ENCODE data around the gene IGSF3.

The IGSF3 gene

DNA sequence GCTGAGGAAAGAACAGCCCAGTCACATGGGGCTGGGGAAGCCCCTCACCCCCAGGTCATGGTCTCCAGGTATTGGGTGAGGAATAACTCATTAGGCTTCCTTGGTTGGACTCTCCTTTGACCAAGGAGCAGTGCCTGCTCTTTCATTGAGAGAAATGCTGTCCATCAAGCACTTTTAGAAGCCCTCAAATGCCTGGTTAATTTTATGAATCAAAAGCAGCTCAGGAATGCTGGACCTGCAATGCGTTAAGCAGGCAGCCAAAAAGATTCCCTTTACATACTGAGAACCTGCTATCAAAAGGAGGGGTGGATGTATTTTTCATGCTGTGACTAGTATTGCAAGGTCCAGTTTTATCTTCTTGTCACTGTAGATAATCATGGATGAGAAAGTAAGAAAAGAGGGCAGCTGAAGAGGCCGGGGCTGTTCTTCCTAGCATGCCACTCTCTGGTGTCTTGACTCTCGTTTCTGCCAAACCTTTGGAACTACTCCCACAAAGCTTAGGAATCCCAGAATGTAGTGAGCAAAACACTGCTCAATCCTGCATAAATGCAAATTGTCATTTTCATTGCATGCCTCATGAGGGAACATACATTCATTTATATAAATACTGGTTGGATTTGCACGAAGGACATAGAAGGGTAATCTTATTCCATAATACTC lies 94.6 kb downstream of the IGSF3 start:
- no peak for DNase-seq (ENCODE audit: low read depth in 2 of 2)
- no peak overlapping the region for H3K4me3 ChIP-seq (replicated peaks in 1 of 2; ENCODE audit: low read depth in 2 of 2, low read length in 2 of 2)
- TF ChIP-seq, protein P1, sequence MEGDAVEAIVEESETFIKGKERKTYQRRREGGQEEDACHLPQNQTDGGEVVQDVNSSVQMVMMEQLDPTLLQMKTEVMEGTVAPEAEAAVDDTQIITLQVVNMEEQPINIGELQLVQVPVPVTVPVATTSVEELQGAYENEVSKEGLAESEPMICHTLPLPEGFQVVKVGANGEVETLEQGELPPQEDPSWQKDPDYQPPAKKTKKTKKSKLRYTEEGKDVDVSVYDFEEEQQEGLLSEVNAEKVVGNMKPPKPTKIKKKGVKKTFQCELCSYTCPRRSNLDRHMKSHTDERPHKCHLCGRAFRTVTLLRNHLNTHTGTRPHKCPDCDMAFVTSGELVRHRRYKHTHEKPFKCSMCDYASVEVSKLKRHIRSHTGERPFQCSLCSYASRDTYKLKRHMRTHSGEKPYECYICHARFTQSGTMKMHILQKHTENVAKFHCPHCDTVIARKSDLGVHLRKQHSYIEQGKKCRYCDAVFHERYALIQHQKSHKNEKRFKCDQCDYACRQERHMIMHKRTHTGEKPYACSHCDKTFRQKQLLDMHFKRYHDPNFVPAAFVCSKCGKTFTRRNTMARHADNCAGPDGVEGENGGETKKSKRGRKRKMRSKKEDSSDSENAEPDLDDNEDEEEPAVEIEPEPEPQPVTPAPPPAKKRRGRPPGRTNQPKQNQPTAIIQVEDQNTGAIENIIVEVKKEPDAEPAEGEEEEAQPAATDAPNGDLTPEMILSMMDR (IDR thresholded peaks at IDR 0.05; ENCODE audit: low read depth, low read length) = no peak

DNA sequence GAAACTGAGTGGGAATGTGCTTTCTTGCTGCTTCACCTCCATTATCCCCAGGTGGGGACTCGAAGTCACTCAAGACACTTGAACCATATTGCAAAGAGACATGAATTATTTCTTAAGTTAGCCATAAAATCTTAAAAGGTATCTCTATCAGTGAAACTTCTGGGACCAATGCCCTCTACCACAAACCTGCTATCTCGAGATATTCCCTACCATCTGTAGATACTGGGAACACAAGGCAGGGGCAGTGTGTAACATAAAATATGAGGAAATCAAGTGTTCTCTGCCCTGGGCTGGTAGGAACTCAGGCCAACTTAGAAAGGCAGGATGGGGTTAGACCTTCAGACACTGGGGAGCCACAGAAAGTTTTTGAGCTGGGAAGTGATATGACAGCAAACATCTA lies 95.4 kb downstream of the IGSF3 start:
- no peak overlapping the region for H3K4me3 ChIP-seq (replicated peaks in 1 of 2; ENCODE audit: low read depth in 2 of 2, low read length in 2 of 2)
- no peak for DNase-seq (ENCODE audit: low read depth in 2 of 2)
- TF ChIP-seq, protein P1 (IDR thresholded peaks at IDR 0.05; ENCODE audit: low read depth, low read length) = no peak

DNA sequence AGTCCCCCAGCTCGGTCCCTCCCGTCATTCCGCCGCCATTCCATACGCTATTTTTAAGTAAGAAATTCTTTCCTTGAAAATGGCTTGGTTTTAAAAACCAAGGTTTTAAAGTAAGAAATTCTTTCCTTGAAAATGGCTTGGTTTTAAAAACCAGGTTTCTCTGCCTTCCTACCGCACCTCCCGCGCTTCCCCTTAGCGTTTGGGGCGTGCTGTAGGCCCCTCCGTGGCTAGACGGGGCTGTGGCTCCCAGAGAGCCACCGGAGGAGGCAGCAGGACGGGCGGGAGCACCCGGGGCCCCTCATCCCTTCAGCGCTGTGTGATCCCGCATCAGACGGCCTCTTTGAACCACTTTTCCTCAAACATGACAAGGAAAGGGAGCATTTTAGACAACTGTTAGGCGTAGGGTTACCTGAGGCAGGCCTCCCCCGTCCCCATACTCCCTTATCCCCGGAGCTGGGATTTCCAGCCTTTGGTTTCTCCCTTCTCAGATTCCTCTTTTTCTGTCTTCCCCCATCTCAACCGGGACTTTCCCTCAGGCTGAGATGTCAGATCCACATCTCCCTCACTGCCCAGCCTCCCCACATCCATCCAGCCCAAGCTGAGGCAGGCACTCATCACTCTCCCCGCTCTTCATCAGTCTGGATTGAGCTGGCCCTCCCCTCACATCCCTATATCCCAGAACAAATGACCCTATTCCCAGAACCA lies 96.2 kb downstream of the IGSF3 start:
- no peak for DNase-seq (ENCODE audit: low read depth in 2 of 2)
- H3K4me3 ChIP-seq (replicated peaks in 1 of 2; ENCODE audit: low read depth in 2 of 2, low read length in 2 of 2) = peak overlapping the region; percentile 77 to 79
- TF ChIP-seq, protein P1 (IDR thresholded peaks at IDR 0.05; ENCODE audit: low read depth, low read length) = no peak

DNA sequence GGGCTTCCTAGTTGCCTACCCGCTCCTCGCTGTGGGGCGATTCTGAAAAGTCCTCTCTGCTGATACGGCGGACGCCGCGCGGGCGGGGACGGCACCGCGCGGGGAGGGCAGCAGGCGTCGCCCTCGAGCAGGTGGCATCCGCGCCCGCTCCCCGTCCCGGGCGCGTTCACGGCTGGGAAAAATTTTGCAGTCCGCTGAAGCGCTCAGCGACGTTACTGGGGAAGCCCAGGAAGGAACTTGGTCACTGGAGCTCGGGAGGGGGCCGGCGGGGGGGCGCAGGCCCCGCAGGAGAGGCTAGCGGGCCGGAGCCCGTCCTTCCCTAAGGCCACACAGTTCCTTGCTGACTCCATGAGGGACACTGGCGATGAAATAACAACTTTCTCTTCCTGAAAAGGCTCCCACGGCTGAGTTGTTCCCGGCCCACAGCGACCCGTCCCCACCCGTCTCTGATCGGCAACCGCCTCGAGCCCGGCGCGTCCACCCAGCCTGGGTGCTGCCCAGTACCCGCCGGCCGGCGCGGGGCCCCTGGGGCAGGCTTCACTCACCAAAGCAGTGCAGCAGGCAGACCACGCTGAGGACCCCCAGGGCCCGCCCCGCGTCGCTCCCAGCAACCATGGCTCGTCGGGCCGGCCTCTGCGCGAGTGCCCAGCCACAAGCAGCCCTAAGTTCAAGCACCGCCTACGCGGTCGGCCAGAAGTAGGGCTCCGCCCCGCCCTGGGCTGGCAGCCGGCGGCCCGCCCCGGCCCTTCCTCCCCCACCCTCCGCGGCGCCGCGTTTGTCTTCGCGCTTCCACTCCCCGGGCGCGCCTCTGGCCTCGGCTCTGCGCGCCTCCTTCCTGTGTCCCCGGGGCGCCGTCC lies 96.9 kb downstream of the IGSF3 start, which contains the start of gene CD58:
Gene CD58, minus strand, starts transcription at position 669 of the 857 bp plus-strand sequence. Its CDS starts 54 bp downstream, at position 615.
- DNase-seq (ENCODE audit: low read depth in 2 of 2) = peak; percentile 81 to 90
- TF ChIP-seq, protein P1 (IDR thresholded peaks at IDR 0.05; ENCODE audit: low read depth, low read length) = peak; percentile 23
- H3K4me3 ChIP-seq (replicated peaks in 1 of 2; ENCODE audit: low read depth in 2 of 2, low read length in 2 of 2) = peak within 1 kb of the TSS; percentile 77 to 79

DNA sequence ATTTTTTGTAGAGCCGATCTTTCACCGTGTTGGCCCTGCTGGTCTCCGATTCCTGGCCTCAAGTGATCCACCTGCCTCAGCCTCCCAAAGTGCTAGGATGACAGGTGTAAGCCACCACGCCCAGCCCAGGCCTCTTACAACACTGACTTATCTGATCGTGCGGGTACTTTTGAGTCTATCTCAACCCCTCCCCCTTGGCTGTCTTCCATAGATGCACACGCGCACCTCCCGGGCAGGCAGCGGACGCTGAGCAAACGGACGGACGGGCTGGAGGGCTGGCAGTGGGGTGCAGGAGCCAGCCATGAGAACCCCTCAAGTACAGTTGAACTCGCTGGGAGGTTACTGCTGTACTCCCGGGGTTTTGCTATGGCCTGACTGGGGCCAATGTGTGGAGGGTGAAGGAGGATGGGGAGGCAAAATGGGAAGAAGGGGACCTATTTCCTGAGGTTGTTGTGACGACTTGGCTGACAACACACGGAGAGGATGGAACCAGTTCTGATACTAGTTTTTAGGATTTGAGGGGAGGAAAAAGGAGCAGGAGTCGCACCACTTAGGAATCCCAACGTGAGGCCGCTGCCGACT lies 97.7 kb downstream of the IGSF3 start:
- peak overlapping the region; percentile 77 to 79 for H3K4me3 ChIP-seq (replicated peaks in 1 of 2; ENCODE audit: low read depth in 2 of 2, low read length in 2 of 2)
- peak; percentile 17 to 21 for DNase-seq (ENCODE audit: low read depth in 2 of 2)
- TF ChIP-seq, protein P1 (IDR thresholded peaks at IDR 0.05; ENCODE audit: low read depth, low read length) = no peak

DNA sequence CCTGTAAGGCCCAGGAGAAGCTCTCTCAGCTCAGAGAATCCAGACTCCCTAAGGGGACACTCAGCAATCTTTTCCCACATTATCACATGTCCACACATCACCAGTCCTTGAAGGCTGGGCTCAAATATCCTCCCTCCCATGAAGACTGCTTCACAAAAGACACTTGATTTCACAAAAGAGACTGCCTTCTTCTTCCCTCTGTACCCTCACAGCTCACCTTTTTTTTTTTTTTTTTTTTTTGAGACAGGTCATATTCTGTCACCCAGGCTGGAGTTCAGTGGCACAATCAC lies 98.2 kb downstream of the IGSF3 start:
- TF ChIP-seq, protein P1 (IDR thresholded peaks at IDR 0.05; ENCODE audit: low read depth, low read length) = no peak
- no peak overlapping the region for H3K4me3 ChIP-seq (replicated peaks in 1 of 2; ENCODE audit: low read depth in 2 of 2, low read length in 2 of 2)
- DNase-seq (ENCODE audit: low read depth in 2 of 2) = no peak
